Measurements from ENCODE around the gene SGPP1. TPM values are rescaled to one million over a fixed set of nuclear protein-coding genes. Genes with fewer than 3 reads are reported as not detected.
A peak's percentile ranks its signal among the peaks of the same experiment; 100 is the strongest.
"Not testable (repeated sequence)": the region's sequence is repeated elsewhere in the genome, so short reads cannot be mapped to it uniquely, and the experiment has no call there.

Gene SGPP1, protein sequence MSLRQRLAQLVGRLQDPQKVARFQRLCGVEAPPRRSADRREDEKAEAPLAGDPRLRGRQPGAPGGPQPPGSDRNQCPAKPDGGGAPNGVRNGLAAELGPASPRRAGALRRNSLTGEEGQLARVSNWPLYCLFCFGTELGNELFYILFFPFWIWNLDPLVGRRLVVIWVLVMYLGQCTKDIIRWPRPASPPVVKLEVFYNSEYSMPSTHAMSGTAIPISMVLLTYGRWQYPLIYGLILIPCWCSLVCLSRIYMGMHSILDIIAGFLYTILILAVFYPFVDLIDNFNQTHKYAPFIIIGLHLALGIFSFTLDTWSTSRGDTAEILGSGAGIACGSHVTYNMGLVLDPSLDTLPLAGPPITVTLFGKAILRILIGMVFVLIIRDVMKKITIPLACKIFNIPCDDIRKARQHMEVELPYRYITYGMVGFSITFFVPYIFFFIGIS
- polyA plus RNA-seq = 30.5 TPM

DNA sequence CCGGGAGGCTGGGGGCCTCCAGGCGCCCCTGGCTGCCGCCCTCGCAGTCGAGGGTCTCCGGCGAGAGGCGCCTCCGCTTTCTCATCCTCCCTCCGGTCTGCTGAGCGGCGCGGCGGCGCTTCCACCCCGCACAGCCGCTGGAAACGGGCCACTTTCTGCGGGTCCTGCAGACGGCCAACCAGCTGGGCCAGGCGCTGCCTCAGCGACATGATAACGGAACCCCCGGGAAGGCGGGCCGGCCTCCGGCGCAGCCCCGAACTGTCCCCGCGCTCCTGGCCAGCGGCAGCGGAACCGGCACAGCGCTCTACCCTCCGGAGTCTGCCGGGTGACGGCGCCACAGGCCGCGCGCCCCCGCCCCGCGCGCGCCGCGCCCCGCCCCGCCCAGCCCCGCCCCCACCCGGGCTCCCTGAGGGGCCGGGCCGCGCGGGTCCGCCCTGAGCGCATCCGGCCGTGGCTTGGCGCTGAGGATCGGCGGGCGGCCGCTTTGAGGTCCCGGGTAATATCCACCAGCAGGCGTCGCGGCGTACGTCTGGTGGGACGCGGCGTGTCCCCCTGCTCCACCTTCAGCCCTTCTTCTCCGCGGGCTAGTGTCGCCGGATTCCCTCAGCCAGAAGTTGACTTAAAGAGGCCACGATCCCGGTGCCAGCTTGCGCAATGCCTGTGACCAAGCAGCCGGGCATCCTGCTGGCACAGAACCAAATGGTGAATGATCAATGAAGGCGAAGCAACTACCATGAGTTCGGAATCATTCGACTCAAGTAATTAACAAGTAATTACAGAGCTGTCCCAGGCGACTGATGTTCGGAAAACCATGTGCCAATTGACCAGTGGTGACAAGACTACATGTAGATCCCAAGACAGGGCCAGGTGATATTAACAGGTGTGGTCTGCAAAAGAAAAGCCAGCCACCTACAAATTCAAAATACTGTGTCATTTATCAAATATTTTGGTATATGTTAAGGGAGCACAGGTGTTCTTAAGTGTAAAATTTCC is at the start of gene SGPP1:
Gene SGPP1, minus strand, starts transcription at position 330 of the 993 bp plus-strand sequence. Its CDS starts 121 bp downstream, at position 209.
- Mint-ChIP-seq H3K27ac (peak within 1 kb of the TSS; percentile 93 to 98 (median 97)), H3K4me3 (peak within 1 kb of the TSS; percentile 96 to 100 (median 99)), H3K27me3 (no peaks in the 10 kb centered on the region), H3K4me1 (peaks cover 21 to 28% (median 26%) of the 10 kb centered on the region in 3 donors), H3K9me3 (no peaks in the 10 kb centered on the region), H3K36me3 (peaks cover 1% of the 10 kb centered on the region)

DNA sequence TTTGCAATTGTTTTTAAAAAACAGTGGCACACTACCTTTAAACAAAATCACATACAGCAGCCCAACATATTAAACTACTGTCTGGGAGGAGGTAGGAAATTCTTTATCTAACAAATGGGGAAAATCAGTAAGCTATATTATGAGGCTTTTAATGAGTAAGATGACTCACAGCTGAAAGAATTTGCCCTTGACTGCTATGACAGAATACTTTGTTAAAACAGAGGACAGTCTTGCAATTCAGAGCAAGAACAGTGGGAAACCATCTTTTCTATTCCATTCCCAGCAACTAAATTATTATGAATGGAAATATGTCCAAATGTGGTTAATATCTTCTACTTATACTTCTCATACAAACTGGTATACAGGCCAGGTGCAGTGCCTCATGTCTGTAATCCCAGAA is 49.2 kb upstream of the SGPP1 start:
- Mint-ChIP-seq H3K27ac (no peak overlapping the region), H3K4me1 (no peaks in the 10 kb centered on the region), H3K4me3 (no peak overlapping the region), H3K36me3 (peaks cover 4% of the 10 kb centered on the region), H3K27me3 (no peaks in the 10 kb centered on the region), H3K9me3 (peaks cover 0 to 4% (median 0%) of the 10 kb centered on the region in 3 donors)

DNA sequence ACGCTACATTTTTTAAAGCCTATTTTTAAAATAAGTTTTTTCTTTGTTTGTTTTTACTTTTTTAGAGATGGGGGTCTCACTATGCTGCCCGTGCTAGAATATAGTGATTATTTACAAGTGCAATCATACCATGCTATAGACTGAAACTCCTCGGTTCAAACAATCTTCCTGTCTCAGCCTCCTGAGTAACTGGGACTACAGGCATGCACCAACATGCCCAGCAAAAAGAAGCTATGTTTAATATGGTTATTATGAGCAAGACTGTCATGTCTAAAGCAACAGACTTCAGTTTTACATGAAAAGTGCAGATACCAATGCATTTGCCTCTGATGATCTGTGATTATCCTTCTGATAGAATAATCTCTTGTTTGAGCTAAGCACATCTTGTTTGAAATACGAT is 45.6 kb upstream of the SGPP1 start:
- Mint-ChIP-seq H3K27ac (no peak overlapping the region), H3K4me3 (no peak overlapping the region), H3K36me3 (peaks cover 2% of the 10 kb centered on the region), H3K27me3 (no peaks in the 10 kb centered on the region), H3K4me1 (peaks cover 10 to 14% (median 12%) of the 10 kb centered on the region in 3 donors), H3K9me3 (peaks cover 0 to 4% (median 0%) of the 10 kb centered on the region in 3 donors)

DNA sequence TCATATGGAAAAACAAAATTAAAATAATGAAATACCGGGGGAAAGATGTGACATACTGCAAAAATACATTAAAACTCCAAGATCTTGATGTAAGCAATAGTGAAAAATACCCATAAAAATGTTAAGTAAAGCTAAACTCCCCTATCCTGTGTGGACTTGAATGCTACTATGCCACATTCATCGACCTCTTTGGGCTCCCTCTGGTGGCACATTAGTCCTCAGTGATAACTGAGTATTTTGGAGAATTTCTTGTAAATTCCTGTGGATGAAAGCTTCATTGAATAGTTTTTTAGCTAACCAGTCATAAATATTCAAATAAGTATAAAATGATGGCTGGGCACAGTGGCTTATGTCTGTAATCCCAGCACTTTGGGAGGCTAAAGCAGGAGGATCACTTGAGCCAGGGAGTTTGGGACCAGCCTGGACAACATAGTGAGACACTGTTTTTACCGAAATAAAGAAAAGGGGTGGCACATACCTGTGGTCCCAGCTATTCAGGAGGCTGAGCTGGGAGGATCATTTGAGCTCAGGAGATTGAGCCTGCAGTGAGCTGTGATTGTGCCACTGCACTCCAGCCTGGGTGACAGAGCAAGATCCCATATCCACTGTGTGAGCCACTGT is 42.4 kb upstream of the SGPP1 start:
- Mint-ChIP-seq H3K4me1 (peaks cover 10 to 15% (median 12%) of the 10 kb centered on the region in 3 donors), H3K36me3 (no peaks in the 10 kb centered on the region), H3K4me3 (peak overlapping the region in 2 of 4 donors; percentile 12 to 51), H3K27ac (peak overlapping the region in 1 of 3 donors; percentile 1), H3K9me3 (no peaks in the 10 kb centered on the region), H3K27me3 (no peaks in the 10 kb centered on the region)

DNA sequence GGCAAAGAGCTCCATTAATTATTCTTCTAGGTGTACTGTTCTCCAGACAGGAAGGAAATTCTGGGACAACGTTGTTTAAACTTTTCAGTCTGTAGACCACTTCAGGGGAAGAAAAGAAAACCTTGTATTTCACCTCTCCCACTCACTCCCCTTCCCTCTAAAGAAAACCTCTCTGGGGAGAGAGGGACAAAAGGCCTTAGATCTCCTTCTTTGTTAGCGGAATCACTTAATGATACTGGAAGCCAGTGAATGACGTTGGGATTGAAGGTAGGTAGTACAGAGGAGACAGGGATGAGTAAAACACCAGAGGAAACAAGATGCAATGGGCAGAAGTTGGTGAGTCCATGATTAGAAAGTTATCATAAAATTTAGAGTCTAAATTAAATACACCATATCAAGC is 38.7 kb upstream of the SGPP1 start:
- Mint-ChIP-seq H3K27ac (peak overlapping the region in 2 of 3 donors; percentile 2 to 76), H3K36me3 (no peaks in the 10 kb centered on the region), H3K4me1 (peaks cover 11 to 15% (median 12%) of the 10 kb centered on the region in 3 donors), H3K9me3 (no peaks in the 10 kb centered on the region), H3K27me3 (no peaks in the 10 kb centered on the region), H3K4me3 (no peak overlapping the region)

DNA sequence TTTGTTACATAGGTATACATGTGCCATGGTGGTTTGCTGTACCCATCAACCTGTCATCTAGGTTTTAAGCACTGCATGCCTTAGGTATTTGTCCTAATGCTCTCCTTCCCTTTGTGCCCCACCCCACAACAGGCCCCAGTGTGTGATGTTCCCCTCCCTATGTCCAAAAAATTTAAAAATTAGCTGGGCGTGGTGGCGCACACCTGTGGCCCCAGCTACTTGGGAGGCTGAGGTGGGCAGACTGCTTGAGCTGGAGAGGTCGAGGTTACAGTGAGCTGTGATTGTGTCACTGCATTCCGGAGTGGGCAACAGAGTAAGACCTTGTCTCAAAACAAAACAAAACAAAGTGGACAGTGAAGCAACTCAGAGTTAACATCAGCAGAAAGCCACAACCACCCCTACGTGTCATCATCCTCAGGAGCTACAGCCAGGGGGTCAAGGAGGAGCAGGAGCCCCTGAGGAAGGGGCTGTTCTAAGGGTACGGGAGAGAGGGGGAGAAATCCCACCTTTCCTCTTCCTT is 36.8 kb upstream of the SGPP1 start:
- Mint-ChIP-seq H3K9me3 (no peaks in the 10 kb centered on the region), H3K36me3 (no peaks in the 10 kb centered on the region), H3K4me1 (peaks cover 12 to 16% (median 15%) of the 10 kb centered on the region in 3 donors), H3K27me3 (no peaks in the 10 kb centered on the region), H3K27ac (no peak overlapping the region), H3K4me3 (no peak overlapping the region)

DNA sequence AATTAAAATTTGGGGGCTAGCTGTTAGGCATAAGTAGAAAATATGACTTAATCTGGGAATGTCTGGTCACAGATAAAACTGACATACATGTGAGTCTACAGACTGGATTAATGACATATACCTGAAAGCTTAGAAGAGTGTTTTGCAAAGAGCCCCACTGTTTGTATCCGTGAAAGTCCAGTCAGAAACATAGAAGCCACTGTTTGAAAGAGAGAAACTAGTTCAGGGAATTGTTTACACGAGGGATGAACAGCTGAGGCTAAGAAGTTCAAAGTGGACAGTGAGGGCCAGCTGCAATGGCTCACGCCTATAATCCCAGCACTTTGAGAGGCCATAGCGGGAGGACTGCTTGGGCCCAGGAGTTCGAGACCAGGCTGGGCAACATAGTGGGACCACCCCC is 36.2 kb upstream of the SGPP1 start:
- Mint-ChIP-seq H3K27ac (peak overlapping the region in 1 of 3 donors; percentile 11), H3K4me1 (peaks cover 15 to 19% (median 19%) of the 10 kb centered on the region in 3 donors), H3K4me3 (no peak overlapping the region), H3K9me3 (no peaks in the 10 kb centered on the region), H3K36me3 (no peaks in the 10 kb centered on the region), H3K27me3 (no peaks in the 10 kb centered on the region)

DNA sequence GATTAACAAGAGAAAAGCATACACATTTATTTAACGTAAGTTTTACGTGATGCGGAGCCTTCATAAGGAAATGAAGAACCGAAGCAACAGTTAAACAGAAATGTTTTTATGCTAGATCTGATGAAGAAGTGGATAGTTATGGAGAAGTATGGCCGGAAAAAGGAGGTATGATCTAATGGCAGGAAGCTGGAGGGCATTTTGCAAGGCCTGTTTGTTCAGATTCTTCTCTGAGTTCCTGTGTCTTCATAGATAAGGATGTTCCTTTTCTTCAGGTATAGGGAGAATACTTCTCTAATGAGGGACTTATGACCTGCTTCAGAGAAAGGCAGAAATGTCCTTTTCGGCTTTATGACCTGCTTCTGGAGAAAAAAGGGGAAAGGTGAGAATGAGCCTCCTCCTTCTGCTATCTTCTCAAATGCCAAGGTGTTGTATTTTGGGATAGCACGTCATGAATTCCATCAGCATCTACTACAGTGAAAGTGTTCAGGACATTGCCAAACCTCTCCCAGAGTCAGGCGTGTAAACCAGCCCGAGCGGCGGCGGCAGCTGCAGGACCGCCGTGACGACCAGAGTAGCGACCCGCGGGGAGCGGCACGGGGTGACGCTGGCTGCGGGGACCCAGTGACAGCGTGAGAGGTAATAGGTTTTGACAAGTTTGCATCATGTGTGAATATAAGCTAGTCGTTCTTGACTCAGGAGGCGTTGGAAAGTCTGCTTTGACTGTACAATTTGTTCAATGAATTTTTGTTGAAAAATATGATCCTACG is 33.7 kb upstream of the SGPP1 start:
- H3K9me3 Mint-ChIP-seq = no peaks in the 10 kb centered on the region
- no peaks in the 10 kb centered on the region for H3K36me3 Mint-ChIP-seq
- H3K27ac Mint-ChIP-seq = peak overlapping the region in 2 of 3 donors; percentile 13 to 19
- H3K4me3 Mint-ChIP-seq = no peak overlapping the region
- no peaks in the 10 kb centered on the region for H3K27me3 Mint-ChIP-seq
- H3K4me1 Mint-ChIP-seq = peaks cover 12 to 14% (median 14%) of the 10 kb centered on the region in 3 donors

DNA sequence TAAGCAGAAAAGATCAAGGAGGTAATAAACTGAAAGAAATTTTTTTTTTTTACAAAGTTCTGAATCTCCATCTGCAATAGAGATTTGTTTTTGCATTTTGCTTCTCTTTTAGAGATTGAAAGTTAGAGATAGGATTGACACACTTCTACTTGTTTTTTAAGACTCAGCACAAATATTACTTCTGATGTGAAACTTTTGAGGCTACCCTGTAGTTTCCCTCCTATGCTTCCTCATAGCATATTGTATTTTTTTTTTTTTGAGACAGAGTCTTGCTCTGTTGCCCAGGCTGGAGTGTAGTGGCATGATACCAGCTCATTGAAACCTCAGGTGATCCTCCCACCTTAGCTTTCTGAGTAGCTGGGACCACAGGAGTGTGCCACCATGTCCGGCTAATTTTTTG is 32.1 kb upstream of the SGPP1 start:
- peak overlapping the region in 2 of 4 donors; percentile 63 to 89 for H3K4me3 Mint-ChIP-seq
- H3K36me3 Mint-ChIP-seq = no peaks in the 10 kb centered on the region
- no peaks in the 10 kb centered on the region for H3K9me3 Mint-ChIP-seq
- no peaks in the 10 kb centered on the region for H3K27me3 Mint-ChIP-seq
- peak overlapping the region in 2 of 3 donors; percentile 25 to 28 for H3K27ac Mint-ChIP-seq
- H3K4me1 Mint-ChIP-seq = peaks cover 12 to 14% (median 14%) of the 10 kb centered on the region in 3 donors

DNA sequence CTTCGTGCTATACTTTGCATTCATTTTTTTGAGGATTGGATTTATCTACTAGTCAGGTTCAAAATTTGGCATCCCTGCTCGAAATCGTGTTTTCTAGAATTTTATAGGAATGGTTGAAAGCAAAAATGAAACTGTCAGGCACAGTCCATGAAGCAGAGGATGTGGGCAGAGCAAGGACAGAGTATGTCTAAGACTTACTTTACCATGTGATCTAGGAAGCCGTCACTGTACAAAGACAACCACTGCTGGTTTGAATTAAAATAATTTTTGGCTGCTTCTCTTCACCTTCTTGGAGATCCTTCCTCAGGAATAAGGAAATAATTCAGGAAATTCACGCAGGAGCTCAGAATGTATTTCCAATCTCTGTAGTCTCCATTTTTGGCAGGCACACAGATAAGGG is 31.6 kb upstream of the SGPP1 start:
- Mint-ChIP-seq H3K27me3 (no peaks in the 10 kb centered on the region), H3K36me3 (no peaks in the 10 kb centered on the region), H3K27ac (peak overlapping the region; percentile 22 to 75 (median 28)), H3K4me1 (peaks cover 12 to 14% (median 12%) of the 10 kb centered on the region in 3 donors), H3K9me3 (no peaks in the 10 kb centered on the region), H3K4me3 (peak overlapping the region; percentile 63 to 93 (median 77))

DNA sequence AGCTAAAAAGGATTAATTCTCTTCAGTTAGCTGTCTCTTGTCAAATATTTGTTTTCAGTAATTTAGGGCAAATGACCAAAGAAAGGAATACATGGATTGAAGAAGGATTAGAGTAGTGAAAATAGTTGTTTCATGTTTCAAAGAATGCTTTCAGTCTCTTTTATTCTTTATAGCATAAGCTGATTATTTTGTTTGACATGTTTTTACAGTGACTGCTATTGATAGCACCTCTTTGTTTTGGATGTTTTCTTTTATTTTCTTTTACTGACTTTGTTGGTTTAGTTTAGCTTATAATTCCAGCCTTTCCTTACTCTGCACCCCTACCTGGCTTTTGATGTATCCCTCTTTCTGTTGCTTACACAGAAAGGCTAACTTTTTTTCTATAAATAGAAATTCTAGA is 29.3 kb upstream of the SGPP1 start:
- no peaks in the 10 kb centered on the region for H3K9me3 Mint-ChIP-seq
- no peaks in the 10 kb centered on the region for H3K27me3 Mint-ChIP-seq
- H3K4me3 Mint-ChIP-seq = peak overlapping the region in 1 of 4 donors; percentile 47
- H3K4me1 Mint-ChIP-seq = peaks cover 14 to 20% (median 17%) of the 10 kb centered on the region in 3 donors
- peak overlapping the region in 2 of 3 donors; percentile 2 to 61 for H3K27ac Mint-ChIP-seq
- no peaks in the 10 kb centered on the region for H3K36me3 Mint-ChIP-seq

DNA sequence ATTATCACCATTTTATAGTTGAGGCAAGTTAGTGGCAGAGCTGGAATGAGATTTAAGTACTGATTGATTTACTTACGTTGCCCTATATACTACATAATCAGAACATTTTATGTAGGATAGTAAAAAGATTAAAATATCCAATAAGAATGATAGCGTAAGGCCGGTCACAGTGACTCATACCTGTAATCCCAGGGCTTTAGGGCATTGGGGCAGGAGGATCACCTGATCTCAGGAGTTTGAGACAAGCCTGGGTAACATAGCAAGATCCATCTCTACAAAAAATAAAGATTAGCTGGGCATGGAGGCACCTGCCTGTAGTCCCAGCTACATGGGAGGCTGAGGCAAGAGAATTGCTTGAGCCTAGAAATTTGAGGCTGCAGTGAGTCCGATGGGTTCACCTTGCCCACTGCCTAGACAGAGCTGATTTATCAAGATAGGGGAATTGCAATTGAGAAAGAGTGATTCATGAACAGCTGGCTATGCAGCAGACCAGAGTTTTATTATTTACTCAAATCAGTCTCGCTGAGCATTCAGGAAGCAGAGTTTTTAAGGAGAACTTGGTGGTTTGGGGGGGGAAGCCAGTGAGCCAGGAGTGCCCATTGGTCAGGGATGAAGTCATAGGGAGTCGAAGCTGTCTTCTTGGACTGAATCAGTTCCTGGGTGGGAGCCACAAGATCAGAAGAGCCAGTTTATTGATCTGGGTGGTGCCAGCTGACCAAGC is 24.7 kb upstream of the SGPP1 start:
- Mint-ChIP-seq H3K9me3 (no peaks in the 10 kb centered on the region), H3K4me1 (peaks cover 8 to 18% (median 18%) of the 10 kb centered on the region in 3 donors), H3K4me3 (no peak overlapping the region), H3K36me3 (no peaks in the 10 kb centered on the region), H3K27me3 (no peaks in the 10 kb centered on the region), H3K27ac (peak overlapping the region in 1 of 3 donors; percentile 15)

DNA sequence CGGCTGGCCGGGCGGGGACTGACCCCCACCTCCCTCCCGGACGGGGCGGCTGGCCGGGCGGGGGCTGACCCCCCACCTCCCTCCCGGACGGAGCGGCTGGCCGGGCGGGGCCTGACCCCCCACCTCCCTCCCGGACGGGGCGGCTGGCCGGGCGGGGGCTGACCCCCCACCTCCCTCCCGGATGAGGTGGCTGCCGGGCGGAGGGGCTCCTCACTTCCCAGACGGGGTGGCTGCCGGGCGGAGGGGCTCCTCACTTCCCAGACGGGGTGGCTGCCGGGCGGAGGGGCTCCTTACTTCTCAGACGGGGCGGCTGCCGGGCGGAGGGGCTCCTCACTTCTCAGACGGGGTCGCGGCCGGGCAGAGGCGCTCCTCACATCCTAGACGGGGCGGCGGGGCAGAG is 23.2 kb upstream of the SGPP1 start:
- H3K4me3 Mint-ChIP-seq, H3K27me3 Mint-ChIP-seq, H3K36me3 Mint-ChIP-seq: not testable (repeated sequence)

More for the DNA sequence above, 23.2 kb upstream of the SGPP1 start:
- H3K4me1 Mint-ChIP-seq = peaks cover 19 to 29% (median 28%) of the 10 kb centered on the region in 3 donors
- not testable (repeated sequence) for H3K9me3 Mint-ChIP-seq, H3K27ac Mint-ChIP-seq
